GM23338 (cell line): ENCODE results near the gene WBP1. TPM values are rescaled to one million over a fixed set of nuclear protein-coding genes. Genes with fewer than 3 reads are reported as not detected.

Source experiments
- ATAC-seq: fragments of 200-7000 bp; cut with Tn5 transposase; 3 replicates; pipeline ENCODE4 v1.9.1; 2020
- DNase-seq: peaks from one replicate; pipeline ENCODE4 v3.0.0-alpha.2; 2015; ENCODE audit warnings: low spot score
- H2AFZ ChIP-seq: fragments of 200-600 bp; sonication (generic); 2 replicates; pipeline ENCODE4 v1.8.0; 2016; ENCODE audit warnings: antibody characterized with exemption, mild to moderate bottlenecking, moderate library complexity
- H3F3A ChIP-seq: fragments of 200-600 bp; sonication (generic); replicated peaks from 2 replicates; pipeline ENCODE4 v1.8.0; 2017; ENCODE audit warnings: antibody characterized with exemption, mixed run types, low read depth
- H3K27ac ChIP-seq: fragments of 200-600 bp; sonication (generic); 2 replicates; pipeline ENCODE4 v1.6.1; 2016; ENCODE audit warnings: low read depth
- H3K27me3 ChIP-seq: fragments of 200-600 bp; sonication (generic); 2 replicates; pipeline ENCODE4 v1.8.0; 2016; ENCODE audit warnings: mild to moderate bottlenecking, mixed run types, moderate library complexity; ENCODE audit not compliant: insufficient read depth
- H3K36me3 ChIP-seq: fragments of 200-600 bp; sonication (generic); 2 replicates; pipeline ENCODE4 v1.8.0; 2016; ENCODE audit warnings: mild to moderate bottlenecking; ENCODE audit not compliant: insufficient read depth
- H3K4me1 ChIP-seq: fragments of 200-600 bp; sonication (generic); 2 replicates; pipeline ENCODE4 v1.8.0; 2016; ENCODE audit warnings: mild to moderate bottlenecking, moderate library complexity; ENCODE audit not compliant: insufficient read depth
- H3K4me2 ChIP-seq: fragments of 200-600 bp; sonication (generic); 2 replicates; pipeline ENCODE4 v1.7.1; 2017; ENCODE audit warnings: mixed run types
- H3K4me3 ChIP-seq: fragments of 200-600 bp; sonication (generic); 2 replicates; pipeline ENCODE4 v1.6.1; 2016; ENCODE audit warnings: mixed run types
- H3K79me2 ChIP-seq: fragments of 200-600 bp; sonication (generic); replicated peaks from 2 replicates; pipeline ENCODE4 v1.8.0; 2017; ENCODE audit warnings: mild to moderate bottlenecking; ENCODE audit not compliant: insufficient read depth
- H3K9me2 ChIP-seq: fragments of 200-600 bp; sonication (generic); 2 replicates; pipeline ENCODE4 v1.8.0; 2017; ENCODE audit not compliant: insufficient read depth
- H4K20me1 ChIP-seq: fragments of 200-600 bp; sonication (generic); replicated peaks from 2 replicates; pipeline ENCODE4 v1.8.0; 2017; ENCODE audit warnings: mild to moderate bottlenecking; ENCODE audit not compliant: insufficient read depth
- H3K27ac Mint-ChIP-seq: 2 replicates; pipeline ENCODE4 v1.8.0; 2020; ENCODE audit warnings: inconsistent platforms, mild to moderate bottlenecking, moderate library complexity, mixed read lengths
- H3K27me3 Mint-ChIP-seq: 3 replicates; pipeline ENCODE4 v1.8.0; 2022; ENCODE audit warnings: low read depth, mild to moderate bottlenecking, moderate library complexity, mixed read lengths, inconsistent platforms; ENCODE audit not compliant: insufficient read depth, poor library complexity
- H3K36me3 Mint-ChIP-seq: 3 replicates; pipeline ENCODE4 v1.8.0; 2021; ENCODE audit warnings: low read depth, mild to moderate bottlenecking, inconsistent platforms, moderate library complexity, mixed read lengths
- H3K4me1 Mint-ChIP-seq: 3 replicates; pipeline ENCODE4 v1.8.0; 2020; ENCODE audit warnings: mild to moderate bottlenecking, inconsistent platforms, mixed read lengths
- H3K4me3 Mint-ChIP-seq: 3 replicates; pipeline ENCODE4 v1.8.0; 2021; ENCODE audit warnings: moderate library complexity, mild to moderate bottlenecking, inconsistent platforms, mixed read lengths
- H3K9me3 Mint-ChIP-seq: 3 replicates; pipeline ENCODE4 v1.8.0; 2020; ENCODE audit warnings: moderate library complexity, mild to moderate bottlenecking, inconsistent platforms, mixed read lengths
- CTCF ChIP-seq, 2 experiments: fragments of 200-600 bp in 1 of 2; sonication (generic) in 1 of 2; conservative IDR thresholded peaks; 2 replicates each; pipeline versions ENCODE4 v1.5.1 to v1.6.1; 2016 to 2017; ENCODE audit warnings: antibody characterized with exemption in 2 of 2, low read depth in 2 of 2, mild to moderate bottlenecking in 2 of 2, moderate library complexity in 1 of 2
- NANOG ChIP-seq: IDR thresholded peaks from 2 replicates; pipeline ENCODE4 v1.6.1; 2016; ENCODE audit warnings: antibody characterized with exemption, borderline replicate concordance
- ZNF331 ChIP-seq: fragments of 250-450 bp; sonication (Bioruptor Pico); IDR thresholded peaks from 2 replicates; pipeline ENCODE4 v1.5.0; 2020; ENCODE audit warnings: low read depth, mild to moderate bottlenecking, moderate library complexity
- ZNF462 ChIP-seq: fragments of 250-450 bp; sonication (Bioruptor Pico); IDR thresholded peaks from 2 replicates; pipeline ENCODE4 v1.5.0; 2020; ENCODE audit warnings: mild to moderate bottlenecking, moderate library complexity
- polyA plus RNA-seq: library from polyadenylated mRNA; unstranded; fragments of >200 nt; fragmentation: Nextera tagmentation; extraction: Ambion mirVana; gene quantifications from 2 replicates; pipeline ENCODE4 v1.2.1, GENCODE V29; 2016
- total RNA-seq: library from RNA; depleted of rRNA; stranded (reverse); fragments of >200 nt; shearing (Covaris generic); gene quantifications from 2 replicates; pipeline ENCODE4 v1.2.3, GENCODE V29; 2014

WBP1 gene
- total and polyA plus RNA-seq, 2 experiments from 2014 or later: 53.0 to 64.4 TPM

GRCh38 chr2:74474481-74474880 lies 16.2 kb downstream of the WBP1 start:
- Histone ChIP-seq H3K4me3 (no peak overlapping the region), H3K4me2 (no peak overlapping the region), H4K20me1 (no peaks in the 10 kb centered on the region), H3K36me3 (no peaks in the 10 kb centered on the region), H3K79me2 (no peaks in the 10 kb centered on the region), H3K9me2 (no peaks in the 10 kb centered on the region), H3K27ac (no peak overlapping the region), H3F3A (peaks cover 13% of the 10 kb centered on the region), H3K27me3 (no peaks in the 10 kb centered on the region), H3K4me1 (peaks cover 7% of the 10 kb centered on the region; the same call in 1 of the 2 replicates), H2AFZ (no peak overlapping the region)
- no peak overlapping the region for H3K27ac Mint-ChIP-seq
- peaks cover 12% of the 10 kb centered on the region for H3K27me3 Mint-ChIP-seq
- ATAC-seq (no peak), DNase-seq (no peak)
- no peaks in the 10 kb centered on the region; the same call in 2 of the 3 replicates for H3K9me3 Mint-ChIP-seq
- peaks cover 23% of the 10 kb centered on the region for H3K36me3 Mint-ChIP-seq
- no peak overlapping the region; the same call in 2 of the 3 replicates for H3K4me3 Mint-ChIP-seq
- no peak for TF ChIP-seq ZNF331
- no peak for TF ChIP-seq CTCF (conservative IDR thresholded peaks at IDR 0.05; ENCODE audit: low read depth in 2 of 2)
- TF ChIP-seq ZNF462 (CRISPR knock-in tag): no peak
- peaks cover 2% of the 10 kb centered on the region; the same call in 1 of the 3 replicates for H3K4me1 Mint-ChIP-seq

- DNase-seq: peak; percentile 70
- no peak overlapping the region for H3K4me3 Mint-ChIP-seq
- TF ChIP-seq NANOG: no peak
- peak; percentile 52 to 77 for TF ChIP-seq CTCF (conservative IDR thresholded peaks at IDR 0.05; ENCODE audit: low read depth in 2 of 2)
- peaks cover 2% of the 10 kb centered on the region; the same call in 1 of the 3 replicates for H3K4me1 Mint-ChIP-seq
- Histone ChIP-seq H4K20me1 (no peaks in the 10 kb centered on the region), H3K9me2 (no peaks in the 10 kb centered on the region), H2AFZ (no peak overlapping the region), H3K4me3 (no peak overlapping the region), H3K27me3 (no peaks in the 10 kb centered on the region), H3K27ac (no peak overlapping the region), H3K79me2 (no peaks in the 10 kb centered on the region), H3K4me2 (no peak overlapping the region), H3F3A (peaks cover 13% of the 10 kb centered on the region), H3K36me3 (no peaks in the 10 kb centered on the region), H3K4me1 (peaks cover 7% of the 10 kb centered on the region; the same call in 1 of the 2 replicates)
- H3K36me3 Mint-ChIP-seq: peaks cover 24% of the 10 kb centered on the region
- no peaks in the 10 kb centered on the region; the same call in 2 of the 3 replicates for H3K9me3 Mint-ChIP-seq
- peaks cover 12% of the 10 kb centered on the region for H3K27me3 Mint-ChIP-seq
- peak; percentile 22 for ATAC-seq
- no peak overlapping the region for H3K27ac Mint-ChIP-seq
Measured at GRCh38 chr2:74474899-74475298, 16.7 kb downstream of the WBP1 start.
